NCI-H526 (cell line): ENCODE results near the gene OCRL.
"Not testable (repeated sequence)": the region's sequence is repeated elsewhere in the genome, so short reads cannot be mapped to it uniquely, and the experiment has no call there.

Experiments used
- DNase-seq, 2 experiments: peaks; one replicate each; lab custom pipeline; 2025; lab: John Stamatoyannopoulos, UW

The OCRL gene

DNA sequence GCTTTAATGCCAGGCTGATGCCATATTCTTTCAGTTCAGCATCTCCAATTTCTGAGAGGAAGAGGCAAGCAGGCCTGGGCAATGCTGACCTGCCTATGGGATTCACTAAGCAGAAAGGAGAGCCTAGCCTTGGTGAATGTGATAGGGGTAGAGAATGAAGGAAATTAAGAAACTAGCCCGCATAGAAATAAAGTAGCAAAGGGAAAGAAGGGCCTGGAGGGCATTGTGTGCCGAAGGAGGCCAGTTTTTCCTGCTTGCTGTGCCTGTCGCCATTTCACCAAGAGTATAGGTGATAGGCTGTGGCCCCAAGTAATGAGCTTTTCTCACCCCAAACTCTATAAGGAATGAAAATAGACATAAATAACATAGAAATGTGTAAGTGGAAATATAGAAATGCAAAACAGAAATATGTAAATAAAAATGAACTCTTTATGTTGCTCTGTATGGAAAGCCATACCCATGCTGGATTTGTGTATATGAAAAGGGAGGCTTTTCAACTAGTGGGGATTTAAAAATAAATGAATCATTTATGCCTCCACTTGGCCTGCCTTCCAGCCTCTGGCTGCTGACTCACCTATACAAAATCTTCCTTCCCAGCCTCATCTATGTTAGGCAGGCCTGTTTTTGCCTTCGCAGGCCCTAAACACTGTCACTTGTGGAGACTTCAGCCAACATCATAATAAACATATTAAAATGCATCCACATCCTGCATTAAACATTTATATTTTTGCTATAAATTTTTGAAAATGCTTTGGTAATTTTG is 5.1 kb upstream of the OCRL start:
- DNase-seq = no peak

DNA sequence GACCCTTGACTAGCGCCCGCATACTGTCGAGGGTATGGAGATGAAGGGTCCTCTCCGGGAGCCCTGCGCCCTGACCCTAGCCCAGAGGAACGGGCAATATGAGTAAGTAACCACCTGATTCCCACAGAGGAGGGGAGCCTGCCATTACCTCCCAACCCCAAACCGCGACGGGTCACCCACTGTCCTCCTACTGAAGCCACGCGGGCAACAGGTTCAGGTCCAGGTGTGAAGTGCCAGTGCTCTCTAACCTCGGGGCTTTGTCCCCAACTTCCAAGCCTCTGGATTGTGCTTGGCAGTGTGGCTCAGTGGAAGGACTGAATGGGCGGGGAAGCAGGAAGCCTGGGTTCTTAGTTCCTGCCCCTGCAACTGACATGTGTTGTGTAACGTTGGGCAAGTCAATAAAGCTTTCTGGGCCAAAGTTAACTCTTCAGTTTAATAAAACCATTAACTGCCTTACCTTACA is 694 bp downstream of the OCRL start:
- DNase-seq = peak in 1 of 2 experiments; percentile 22

DNA sequence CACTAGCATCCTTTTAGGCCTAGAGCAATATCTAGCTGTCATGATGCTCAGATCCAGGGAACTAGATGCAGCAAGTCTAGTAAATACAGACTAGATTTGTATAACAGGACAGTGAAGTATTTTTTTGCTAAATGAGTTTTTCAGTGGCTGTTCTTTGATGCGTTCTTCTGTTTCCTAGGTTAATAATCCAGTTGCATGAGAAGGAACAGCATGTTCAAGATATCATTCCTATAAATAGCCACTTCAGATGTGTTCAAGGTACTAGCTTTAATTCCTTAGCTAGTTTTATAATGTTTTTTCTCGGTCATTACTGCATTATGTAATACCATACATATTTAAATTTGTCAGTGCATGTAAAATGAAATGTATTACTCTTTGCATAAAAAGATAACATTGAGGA is 4.7 kb downstream of the OCRL start:
- no peak for DNase-seq

DNA sequence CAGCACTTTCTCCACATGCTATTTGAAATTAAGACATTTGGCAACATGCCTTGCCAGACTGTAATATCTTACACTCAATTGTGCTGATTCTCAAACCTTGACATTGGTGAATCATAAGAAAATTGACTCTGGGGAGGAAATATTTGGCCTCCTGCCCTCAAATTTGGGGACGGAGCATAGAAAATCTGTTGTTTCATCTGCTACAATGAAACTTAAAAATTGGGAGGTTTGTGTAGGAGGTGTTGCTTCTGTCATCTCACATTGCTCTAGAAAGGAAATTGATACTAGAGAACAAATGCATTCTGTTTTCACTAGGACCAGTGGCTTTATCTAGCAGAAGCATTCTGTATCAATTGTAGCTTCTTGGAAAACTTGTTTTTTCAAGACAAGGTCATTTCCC is 5.3 kb downstream of the OCRL start:
- no peak for DNase-seq

DNA sequence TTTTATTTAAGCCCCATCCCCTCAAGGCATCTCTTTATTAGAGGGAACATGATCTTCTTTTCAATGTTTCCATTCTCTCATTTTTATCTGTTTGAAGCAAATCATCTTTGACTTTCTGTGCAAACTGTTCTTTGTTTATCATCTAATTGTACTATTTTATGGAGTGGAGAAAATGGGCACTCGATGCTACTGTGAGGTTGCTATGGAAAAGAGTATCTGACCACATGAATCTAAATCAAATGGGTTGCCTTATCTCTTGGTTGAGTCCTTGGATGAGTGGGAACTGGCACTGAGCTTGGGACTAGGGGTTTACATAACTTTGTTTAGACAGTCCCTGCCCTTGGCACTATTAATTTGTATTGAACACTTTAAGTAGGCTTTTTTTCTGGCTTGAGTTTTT is 9.1 kb downstream of the OCRL start:
- DNase-seq = no peak

DNA sequence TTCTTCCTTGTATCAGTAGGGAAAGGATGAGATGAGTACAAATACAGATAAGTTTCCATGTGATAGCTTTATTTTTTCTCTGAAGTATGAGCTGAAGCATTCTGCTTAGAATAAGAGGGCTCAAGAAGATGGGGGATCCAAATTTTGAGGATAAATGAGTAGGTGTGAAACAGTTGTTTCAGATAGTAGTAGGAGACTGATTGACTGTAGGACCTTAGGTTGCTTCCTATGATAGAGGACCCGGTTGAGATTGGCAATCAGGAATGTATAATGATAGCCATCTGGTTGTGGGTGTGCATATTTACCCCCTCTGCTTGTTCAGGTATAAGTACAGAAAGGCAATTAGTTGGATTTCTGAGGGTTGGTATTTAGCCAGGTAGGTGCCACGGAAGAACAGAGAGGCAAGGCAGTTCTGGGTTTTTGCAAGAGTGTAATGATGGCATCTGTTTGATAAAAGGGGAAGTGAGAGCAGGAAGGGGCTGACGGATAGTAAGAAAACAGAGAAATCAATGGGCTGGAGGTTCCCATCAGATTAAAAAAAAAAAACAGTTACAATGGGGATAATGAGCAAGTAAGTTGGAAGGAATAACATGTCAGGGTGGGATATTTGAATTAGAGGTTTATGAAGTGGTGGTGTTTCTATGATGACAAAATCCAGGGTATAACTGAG is 13.7 kb downstream of the OCRL start:
- DNase-seq = no peak

DNA sequence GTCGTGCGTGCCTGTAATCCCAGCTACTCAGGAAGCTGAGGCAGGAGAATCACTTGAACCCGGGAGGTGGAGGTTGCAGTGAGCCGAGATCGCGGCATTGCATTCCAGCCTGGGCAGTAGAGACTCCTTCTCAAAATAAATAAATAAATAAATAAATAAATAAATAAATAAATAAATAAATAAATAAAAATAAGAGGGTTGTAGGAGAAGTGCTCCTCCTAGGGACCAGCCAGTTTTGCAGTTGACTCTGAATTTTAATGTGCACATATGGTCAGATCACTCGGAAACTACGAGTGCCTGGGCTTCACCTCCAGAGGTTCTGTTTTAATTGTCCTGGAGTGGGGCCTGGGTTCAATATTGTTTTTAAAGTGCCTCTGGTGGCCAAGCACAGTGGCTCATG is 14.8 kb downstream of the OCRL start:
- not testable (repeated sequence) for DNase-seq

DNA sequence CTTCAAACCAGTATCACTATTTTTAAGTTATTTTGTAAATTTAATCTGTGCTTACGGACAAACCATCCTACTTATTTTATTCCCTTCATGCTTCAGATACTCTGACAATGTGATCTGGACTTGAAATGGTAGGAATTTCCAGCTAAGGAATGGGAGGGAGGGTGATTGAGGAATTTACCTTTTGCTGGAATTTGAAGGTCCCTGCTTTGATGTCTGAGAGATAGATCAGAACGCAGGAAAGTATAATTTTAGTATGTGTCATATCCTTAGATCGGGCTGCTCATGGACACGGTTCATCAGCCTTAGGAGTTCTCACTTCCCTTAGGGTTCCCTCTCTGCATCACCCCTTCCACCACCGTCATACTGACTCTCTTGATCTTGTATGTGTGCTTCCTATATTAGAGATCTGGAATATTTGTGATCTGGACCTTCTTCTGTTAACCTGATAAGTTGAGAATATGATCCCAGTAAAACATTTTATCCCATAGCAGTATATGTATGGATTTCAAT is 16.8 kb downstream of the OCRL start:
- DNase-seq = no peak

DNA sequence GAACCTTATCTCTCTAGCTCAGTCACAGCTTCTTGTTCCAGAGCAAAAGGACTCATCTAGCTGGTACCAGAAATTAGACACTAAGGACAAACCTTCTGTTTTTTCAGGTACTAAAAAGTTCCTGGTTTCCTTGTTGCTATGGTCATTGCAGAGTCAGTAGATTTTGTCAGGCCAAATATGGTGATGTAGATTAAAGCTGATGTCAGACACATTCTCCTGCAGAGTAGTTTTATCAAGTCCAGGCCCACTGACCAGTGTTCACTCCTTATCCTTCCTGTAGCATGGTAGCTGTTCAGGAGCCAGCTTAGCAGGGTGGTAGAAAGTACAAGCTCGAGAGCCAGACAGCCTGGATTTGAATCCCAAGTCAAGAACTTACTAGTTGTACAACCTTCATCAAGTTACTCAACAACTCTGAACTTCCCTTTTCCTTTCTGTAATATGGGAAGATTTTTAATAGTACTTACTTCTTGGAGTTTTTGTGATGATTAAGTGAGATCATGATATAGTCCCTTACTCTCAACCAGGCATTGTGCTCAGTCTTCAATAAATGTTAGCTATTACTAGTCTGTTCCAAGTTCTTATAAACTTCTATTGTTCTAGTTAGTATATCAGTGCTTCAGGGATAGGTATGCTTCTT is 17.9 kb downstream of the OCRL start:
- DNase-seq = no peak

DNA sequence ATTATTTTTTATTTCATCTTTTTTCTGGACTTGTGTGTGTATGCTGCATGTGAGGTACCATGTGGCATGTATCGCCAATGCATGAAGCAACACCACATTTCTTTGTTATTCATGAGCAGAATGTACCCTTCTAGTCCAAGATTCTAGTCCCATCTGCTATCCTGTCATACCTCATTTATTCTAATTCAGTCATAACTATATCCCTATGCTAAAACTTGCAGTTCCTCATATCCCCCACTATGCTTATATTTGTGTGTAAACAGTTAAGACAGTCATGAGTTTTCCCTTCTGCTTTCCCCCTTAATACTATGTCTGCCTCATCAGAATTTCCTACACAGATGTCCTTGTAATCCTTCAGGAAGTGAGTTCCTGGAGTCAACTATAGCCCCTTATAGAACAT is 19.7 kb downstream of the OCRL start:
- no peak for DNase-seq

DNA sequence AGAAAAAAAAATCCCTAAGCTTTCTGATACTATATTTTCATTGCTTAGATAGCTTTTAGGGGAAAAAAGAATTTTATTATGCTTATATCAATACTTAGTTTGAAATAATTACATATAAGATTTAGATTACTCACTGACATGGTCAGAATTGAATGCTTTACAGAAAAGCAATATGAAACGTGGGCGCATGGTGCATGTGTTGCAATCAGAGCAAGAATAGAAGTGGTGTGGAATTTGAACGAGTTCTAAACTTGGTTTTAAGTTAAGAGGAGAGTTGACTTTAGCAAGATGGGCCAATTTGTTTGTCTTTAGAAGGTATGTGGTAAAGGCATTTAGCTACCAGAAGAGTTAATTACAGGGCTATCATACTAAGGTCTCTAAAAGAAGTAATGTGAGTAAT is 21.4 kb downstream of the OCRL start:
- no peak for DNase-seq

DNA sequence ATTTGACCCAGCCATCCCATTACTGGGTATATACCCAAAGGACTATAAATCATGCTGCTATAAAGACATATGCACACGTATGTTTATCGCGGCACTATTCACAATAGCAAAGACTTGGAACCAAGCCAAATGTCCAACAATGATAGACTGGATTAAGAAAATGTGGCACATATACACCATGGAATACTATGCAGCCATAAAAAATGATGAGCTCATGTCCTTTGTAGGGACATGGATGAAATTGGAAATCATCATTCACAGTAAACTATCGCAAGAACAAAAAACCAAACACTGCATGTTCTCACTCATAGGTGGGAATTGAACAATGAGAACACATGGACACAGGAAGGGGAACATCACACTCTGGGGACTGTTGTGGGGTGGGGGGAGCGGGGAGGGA is 24.3 kb downstream of the OCRL start:
- DNase-seq = not testable (repeated sequence)

DNA sequence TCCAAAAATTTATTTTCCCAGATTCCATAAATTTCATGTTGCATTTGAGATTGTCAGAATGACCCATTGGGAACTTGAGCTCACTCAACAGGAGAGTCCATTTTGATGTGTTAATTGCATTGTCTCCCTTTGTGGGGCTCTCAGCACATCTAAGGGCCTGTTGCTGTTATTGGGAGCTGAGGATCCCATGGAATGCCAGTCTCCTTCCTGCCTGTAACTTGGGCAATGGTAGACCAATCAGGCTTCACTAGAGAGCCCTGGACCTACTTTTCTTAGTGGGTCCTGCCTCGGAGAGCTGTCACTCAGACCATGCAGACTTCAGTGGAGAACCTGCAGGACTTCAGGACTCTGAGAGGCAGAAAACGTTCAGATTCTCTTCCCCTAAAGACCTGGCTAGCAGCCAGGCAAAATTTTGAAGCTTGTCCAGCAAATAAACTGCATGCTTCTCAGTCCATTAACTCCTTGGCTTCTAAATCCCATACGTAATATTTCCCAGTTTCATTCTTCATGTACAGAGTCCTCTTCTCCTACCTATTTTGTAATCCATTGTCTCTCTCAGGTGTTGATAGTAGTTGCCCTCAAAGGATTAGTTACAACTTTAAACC is 25.1 kb downstream of the OCRL start:
- no peak for DNase-seq

DNA sequence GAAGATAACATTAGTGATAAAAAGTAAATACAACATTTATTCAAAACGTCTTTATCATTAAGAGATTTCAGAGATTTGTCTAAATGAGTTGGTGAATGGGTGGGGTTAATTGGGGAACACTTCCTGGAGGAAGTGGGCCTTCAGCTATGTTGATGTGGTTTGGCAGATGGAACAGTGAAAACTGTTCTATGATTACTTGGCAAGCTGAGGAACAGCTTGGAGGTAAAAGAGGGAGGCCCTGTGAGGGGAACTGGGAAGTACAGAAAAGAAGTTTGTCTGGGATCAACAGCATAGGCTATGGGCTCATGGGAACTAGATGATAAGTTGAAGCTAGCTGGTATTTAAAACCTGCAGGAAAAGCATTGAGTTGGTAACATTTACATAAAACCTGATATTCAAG is 26.0 kb downstream of the OCRL start:
- DNase-seq = no peak

DNA sequence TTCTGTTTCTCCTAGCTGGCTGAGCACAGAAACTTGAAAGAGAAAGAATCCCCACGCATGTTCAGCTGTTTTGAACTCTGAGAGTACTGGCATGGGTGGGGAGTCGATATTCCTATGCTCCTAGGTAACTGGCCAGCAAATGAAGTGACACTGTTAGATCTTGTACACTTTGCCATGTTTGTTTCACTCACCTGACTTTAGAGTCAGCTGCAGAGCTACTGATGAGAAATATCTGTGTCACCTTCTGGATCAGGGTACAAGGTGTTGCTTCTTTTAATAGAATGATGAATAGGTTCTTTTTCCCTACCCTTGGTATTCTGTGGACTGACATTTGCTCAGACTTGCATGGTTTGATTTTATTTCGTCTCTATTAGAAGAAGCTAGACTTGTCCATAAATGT is 28.3 kb downstream of the OCRL start:
- no peak for DNase-seq

DNA sequence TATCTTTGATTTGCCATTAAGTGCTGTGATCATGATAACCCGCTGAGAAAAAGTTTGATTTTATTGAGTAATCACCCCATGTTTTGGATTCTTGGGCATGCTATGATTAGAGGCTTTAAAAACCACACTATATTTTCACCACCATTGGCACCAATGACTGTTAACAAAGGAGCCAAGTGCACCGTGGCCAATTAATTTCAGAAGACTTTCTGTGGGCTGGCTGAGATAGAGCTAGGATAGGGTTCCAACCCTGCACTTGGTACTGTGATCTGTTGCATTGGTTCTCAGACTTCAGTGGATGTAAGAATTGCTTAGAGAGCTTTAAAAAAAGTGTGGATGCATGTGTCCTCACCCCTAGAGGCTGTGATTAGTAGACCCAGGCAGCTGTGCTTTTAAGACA is 32.4 kb downstream of the OCRL start:
- no peak for DNase-seq

DNA sequence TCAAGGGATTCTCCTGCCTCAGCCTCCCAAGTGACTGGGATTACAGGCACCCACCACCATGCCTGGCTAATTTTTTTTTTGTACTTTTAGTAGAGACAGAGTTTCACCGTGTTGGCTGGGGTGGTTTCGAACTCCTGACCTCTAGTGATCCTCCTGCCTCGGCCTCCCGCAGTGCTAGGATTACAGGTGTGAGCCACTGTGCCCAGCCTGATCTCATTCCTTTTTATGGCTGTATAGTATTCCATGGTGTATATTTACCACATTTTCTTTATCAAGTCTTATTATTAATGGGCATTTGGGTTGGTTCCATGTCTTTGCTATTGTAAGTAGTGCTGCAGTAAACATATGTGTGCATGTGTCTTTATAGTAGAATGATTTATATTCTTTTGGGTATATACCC is 33.6 kb downstream of the OCRL start:
- not testable (repeated sequence) for DNase-seq

DNA sequence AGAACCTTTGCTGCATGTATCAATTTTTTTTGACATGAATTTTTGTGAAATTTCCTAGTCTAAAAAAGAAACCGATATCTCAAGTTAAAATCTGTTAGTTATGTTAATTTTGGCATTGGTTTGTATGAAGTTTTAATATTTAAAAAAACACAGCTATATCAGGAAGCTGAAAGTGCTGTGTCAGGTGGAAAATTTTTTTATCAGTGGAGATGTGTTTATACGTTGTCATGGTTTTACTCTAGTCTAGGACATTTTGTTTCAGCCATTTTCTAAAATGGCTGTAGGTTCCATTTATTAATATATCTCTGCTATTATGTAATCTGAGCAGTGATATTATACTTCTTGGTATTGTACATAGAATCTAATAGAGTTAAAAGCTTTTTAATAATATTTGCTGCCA is 34.2 kb downstream of the OCRL start:
- no peak for DNase-seq

DNA sequence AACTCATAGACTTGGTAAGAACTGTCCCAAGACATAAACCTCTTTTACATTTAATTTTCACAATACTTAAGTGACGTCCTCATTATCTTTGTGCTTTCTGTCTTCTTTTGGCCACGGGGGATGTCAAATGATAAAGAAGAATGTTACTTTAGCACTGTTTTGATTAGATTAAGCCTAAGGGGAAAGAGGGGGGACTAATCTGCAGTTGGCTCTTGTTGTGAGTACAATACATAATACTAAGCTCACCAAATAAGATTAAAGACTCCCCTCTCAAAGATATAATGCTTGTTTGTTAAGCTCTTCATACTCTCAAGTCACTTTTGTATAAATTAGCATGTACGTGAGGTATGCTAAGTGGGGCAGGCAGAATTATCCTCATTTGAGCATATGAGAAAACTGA is 36.5 kb downstream of the OCRL start:
- no peak for DNase-seq

DNA sequence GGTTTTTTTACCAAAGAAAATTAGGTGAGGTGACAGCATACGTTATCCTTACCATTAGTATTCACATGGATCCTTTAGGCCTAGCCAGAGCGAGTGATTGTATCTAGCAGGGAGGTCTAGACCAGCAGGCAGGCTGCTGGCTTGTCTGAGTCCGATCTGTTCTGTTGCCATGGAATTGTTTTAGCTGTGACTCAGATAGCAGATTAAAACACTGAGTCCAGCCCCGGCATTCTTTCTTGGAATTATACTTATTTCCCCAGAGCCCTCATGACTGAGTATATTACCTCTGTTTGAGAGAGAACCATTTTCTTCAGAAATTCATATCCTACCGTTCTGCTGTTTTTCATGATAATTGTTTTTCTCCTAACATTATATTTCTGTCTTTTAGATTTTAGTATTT is 37.4 kb downstream of the OCRL start:
- no peak for DNase-seq

DNA sequence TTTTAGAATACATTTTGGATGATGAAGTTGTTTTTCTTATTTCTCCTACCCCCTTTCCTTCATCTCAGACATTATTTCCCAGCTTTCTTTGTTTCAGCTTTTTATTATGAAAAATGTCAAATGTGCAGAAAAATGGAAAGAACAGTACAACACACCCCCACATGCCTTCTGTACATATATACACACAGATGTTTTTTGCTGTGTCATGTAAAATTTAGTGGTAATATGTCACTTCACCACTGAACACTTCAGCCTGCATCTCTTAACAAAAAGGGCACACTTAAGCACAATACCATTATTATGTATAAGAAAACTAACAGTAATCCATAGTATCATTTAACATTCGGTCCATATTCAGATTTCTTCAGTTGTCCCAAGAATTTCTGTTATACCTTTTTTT is 37.8 kb downstream of the OCRL start:
- DNase-seq = no peak

DNA sequence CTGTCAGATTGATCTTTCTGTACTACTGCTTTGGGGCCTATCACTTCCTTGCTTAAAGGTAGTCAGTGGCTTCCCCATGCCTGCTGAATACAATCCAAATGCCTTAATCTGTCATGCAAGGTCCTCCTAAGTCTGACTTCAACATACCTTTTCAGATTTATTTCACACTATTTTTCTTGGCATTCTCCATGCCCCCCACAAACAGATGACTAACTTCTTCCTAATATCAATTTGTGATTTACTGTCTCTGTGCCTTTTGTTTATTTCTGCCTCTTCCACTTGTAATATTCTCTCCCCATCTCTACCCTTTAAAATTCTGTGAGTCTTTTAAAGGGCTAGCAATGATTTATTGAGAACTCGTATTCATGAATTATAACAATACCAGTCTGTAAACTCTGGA is 41.8 kb downstream of the OCRL start:
- no peak for DNase-seq

DNA sequence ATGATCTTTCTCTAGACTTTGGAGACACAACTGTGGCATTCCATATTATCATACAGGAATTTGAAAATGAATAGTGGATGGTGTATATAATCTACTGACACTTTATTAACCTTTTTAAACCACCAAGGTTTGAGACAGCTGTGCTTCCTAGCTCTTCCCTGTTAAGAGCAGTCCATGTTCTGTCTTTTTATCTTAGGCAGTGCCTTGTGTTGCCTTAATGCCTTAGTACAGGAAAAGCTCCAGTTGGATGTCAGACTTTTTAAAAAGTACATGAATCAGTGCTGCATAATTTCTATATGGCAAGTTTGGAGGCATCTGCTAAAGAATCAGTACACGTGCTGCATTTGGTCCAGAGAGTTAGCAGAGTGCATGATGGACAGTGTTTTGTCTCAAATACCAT is 45.1 kb downstream of the OCRL start:
- no peak for DNase-seq
